Panc1 (cell line): Measurements from ENCODE around the gene OR4F6.
"Not testable (repeated sequence)": the region's sequence is repeated elsewhere in the genome, so short reads cannot be mapped to it uniquely, and the experiment has no call there.

ENCODE experiments used
- POLR2AphosphoS5 ChIP-seq: IDR thresholded peaks from 2 replicates; pipeline ENCODE4 v1.6.1; 2012; ENCODE audit warnings: mild to moderate bottlenecking, low read depth, low read length, moderate library complexity
- SIN3A ChIP-seq: IDR thresholded peaks from 2 replicates; pipeline ENCODE4 v1.6.1; 2012; ENCODE audit warnings: low read depth, mild to moderate bottlenecking, low read length, moderate library complexity, borderline replicate concordance; ENCODE audit not compliant: insufficient read depth
- TCF7L2 ChIP-seq: IDR thresholded peaks from 2 replicates; pipeline ENCODE4 v1.6.1; 2011; ENCODE audit warnings: mild to moderate bottlenecking, low read depth, low read length, inconsistent platforms
- TF ChIP-seq, protein P1 (sequence below): fragments of 450-650 bp; IDR thresholded peaks from 2 replicates; pipeline ENCODE4 v1.5.1; 2017; ENCODE audit warnings: mild to moderate bottlenecking
- TF ChIP-seq, protein P2 (sequence below), 2 experiments: IDR thresholded peaks; 2 replicates each; pipeline ENCODE4 v1.6.1; 2011 to 2012; ENCODE audit warnings: low read depth in 2 of 2, control low read depth in 1 of 2, low read length in 1 of 2, mild to moderate bottlenecking in 1 of 2, moderate library complexity in 1 of 2; ENCODE audit not compliant: insufficient read depth in 1 of 2

DNA sequence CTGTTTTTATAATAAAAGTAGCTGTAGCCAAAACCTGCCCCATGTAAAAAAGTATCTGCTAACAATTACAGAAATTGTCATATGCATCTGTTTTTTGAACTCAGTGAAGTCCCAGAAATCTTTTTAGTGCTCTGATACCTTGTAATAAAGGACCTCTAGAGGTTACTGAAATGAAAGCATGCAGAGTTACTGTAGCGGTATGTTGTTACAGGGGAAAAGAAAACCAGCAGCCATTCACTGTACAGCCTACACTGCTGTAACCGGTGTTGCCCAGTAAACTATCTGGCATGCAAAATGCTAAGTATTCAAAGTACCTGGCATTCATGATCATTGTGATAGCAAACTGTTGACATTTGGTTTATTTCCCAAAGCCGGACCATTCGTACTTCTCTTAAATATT is 12.6 kb upstream of the OR4F6 start:
- TF ChIP-seq, protein P1, sequence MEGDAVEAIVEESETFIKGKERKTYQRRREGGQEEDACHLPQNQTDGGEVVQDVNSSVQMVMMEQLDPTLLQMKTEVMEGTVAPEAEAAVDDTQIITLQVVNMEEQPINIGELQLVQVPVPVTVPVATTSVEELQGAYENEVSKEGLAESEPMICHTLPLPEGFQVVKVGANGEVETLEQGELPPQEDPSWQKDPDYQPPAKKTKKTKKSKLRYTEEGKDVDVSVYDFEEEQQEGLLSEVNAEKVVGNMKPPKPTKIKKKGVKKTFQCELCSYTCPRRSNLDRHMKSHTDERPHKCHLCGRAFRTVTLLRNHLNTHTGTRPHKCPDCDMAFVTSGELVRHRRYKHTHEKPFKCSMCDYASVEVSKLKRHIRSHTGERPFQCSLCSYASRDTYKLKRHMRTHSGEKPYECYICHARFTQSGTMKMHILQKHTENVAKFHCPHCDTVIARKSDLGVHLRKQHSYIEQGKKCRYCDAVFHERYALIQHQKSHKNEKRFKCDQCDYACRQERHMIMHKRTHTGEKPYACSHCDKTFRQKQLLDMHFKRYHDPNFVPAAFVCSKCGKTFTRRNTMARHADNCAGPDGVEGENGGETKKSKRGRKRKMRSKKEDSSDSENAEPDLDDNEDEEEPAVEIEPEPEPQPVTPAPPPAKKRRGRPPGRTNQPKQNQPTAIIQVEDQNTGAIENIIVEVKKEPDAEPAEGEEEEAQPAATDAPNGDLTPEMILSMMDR = not testable (repeated sequence)
- not testable (repeated sequence) for TF ChIP-seq POLR2AphosphoS5, SIN3A, TCF7L2
- TF ChIP-seq, protein P2, sequence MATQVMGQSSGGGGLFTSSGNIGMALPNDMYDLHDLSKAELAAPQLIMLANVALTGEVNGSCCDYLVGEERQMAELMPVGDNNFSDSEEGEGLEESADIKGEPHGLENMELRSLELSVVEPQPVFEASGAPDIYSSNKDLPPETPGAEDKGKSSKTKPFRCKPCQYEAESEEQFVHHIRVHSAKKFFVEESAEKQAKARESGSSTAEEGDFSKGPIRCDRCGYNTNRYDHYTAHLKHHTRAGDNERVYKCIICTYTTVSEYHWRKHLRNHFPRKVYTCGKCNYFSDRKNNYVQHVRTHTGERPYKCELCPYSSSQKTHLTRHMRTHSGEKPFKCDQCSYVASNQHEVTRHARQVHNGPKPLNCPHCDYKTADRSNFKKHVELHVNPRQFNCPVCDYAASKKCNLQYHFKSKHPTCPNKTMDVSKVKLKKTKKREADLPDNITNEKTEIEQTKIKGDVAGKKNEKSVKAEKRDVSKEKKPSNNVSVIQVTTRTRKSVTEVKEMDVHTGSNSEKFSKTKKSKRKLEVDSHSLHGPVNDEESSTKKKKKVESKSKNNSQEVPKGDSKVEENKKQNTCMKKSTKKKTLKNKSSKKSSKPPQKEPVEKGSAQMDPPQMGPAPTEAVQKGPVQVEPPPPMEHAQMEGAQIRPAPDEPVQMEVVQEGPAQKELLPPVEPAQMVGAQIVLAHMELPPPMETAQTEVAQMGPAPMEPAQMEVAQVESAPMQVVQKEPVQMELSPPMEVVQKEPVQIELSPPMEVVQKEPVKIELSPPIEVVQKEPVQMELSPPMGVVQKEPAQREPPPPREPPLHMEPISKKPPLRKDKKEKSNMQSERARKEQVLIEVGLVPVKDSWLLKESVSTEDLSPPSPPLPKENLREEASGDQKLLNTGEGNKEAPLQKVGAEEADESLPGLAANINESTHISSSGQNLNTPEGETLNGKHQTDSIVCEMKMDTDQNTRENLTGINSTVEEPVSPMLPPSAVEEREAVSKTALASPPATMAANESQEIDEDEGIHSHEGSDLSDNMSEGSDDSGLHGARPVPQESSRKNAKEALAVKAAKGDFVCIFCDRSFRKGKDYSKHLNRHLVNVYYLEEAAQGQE (IDR thresholded peaks at IDR 0.05; ENCODE audit: insufficient read depth in 1 of 2, low read depth in 2 of 2, low read length in 1 of 2) = not testable (repeated sequence)
